WTC11 (cell line): ENCODE measurements around the gene GTF3C6. TPM values are rescaled to one million over a fixed set of nuclear protein-coding genes. Genes with fewer than 3 reads are reported as not detected.
A peak's percentile ranks its signal among the peaks of the same experiment; 100 is the strongest.

Source experiments
- ATAC-seq: fragments of 200-7000 bp; cut with Tn5 transposase; 2 replicates; pipeline ENCODE4 v1.10.0; 2021; ENCODE audit warnings: mild to moderate bottlenecking, moderate library complexity
- Bru-seq: library from RNA; stranded (reverse); fragments of 400-500 nt; gene quantifications from one replicate; lab custom pipeline; 2021; lab: Mats Ljungman, UMichigan
- CTCF ChIA-PET: fragments of 300-600 bp; sonication (Branson Sonifier 250); formaldehyde crosslinking; loops from one replicate; lab custom pipeline; 2021; ENCODE audit warnings: antibody characterized with exemption; lab: Charles Lee
- POLR2A ChIA-PET: fragments of 350-600 bp; sonication (Branson Sonifier 250); formaldehyde crosslinking; loops from one replicate; lab custom pipeline; 2021; ENCODE audit warnings: antibody characterized with exemption; lab: Charles Lee
- DNase-seq: peaks from one replicate; pipeline ENCODE4 v3.0.0; 2021; ENCODE audit warnings: low spot score
- H3K27ac Mint-ChIP-seq: 2 replicates; pipeline ENCODE4 v1.8.0; 2021; ENCODE audit warnings: mixed read lengths
- H3K27me3 Mint-ChIP-seq: 2 replicates; pipeline ENCODE4 v1.8.0; 2021; ENCODE audit warnings: low read depth, mild to moderate bottlenecking, moderate library complexity, mixed read lengths
- H3K36me3 Mint-ChIP-seq: 2 replicates; pipeline ENCODE4 v1.8.0; 2021; ENCODE audit warnings: mixed read lengths
- H3K4me1 Mint-ChIP-seq: 2 replicates; pipeline ENCODE4 v1.8.0; 2022; ENCODE audit warnings: mixed read lengths
- H3K4me3 Mint-ChIP-seq: 2 replicates; pipeline ENCODE4 v1.8.0; 2021; ENCODE audit warnings: mild to moderate bottlenecking, moderate library complexity, mixed read lengths
- H3K9me3 Mint-ChIP-seq: 2 replicates; pipeline ENCODE4 v1.8.0; 2021; ENCODE audit warnings: mixed read lengths
- ATF6 ChIP-seq: sonication (generic); formaldehyde crosslinking; IDR thresholded peaks from 2 replicates; pipeline ENCODE4 v1.8.1; 2023; ENCODE audit warnings: mild to moderate bottlenecking, missing genetic modification reagents
- CDX4 ChIP-seq: fragments of 250-450 bp; sonication (Bioruptor Pico); IDR thresholded peaks from 2 replicates; pipeline ENCODE4 v1.9.0; 2021; ENCODE audit warnings: moderate library complexity, mild to moderate bottlenecking, inconsistent platforms, borderline replicate concordance
- ELF4 ChIP-seq: sonication (generic); formaldehyde crosslinking; IDR thresholded peaks from 2 replicates; pipeline ENCODE4 v1.8.1; 2022; ENCODE audit warnings: low read depth, mild to moderate bottlenecking, moderate library complexity, missing genetic modification reagents
- FOXK1 ChIP-seq: sonication (generic); formaldehyde crosslinking; IDR thresholded peaks from 2 replicates; pipeline ENCODE4 v1.8.0; 2022; ENCODE audit warnings: mild to moderate bottlenecking, moderate library complexity, missing genetic modification reagents
- FOXP1 ChIP-seq: sonication (generic); formaldehyde crosslinking; IDR thresholded peaks from 2 replicates; pipeline ENCODE4 v1.8.0; 2022; ENCODE audit warnings: missing genetic modification reagents, mild to moderate bottlenecking, moderate library complexity, borderline replicate concordance
- GABPB1 ChIP-seq: sonication (generic); formaldehyde crosslinking; IDR thresholded peaks from 2 replicates; pipeline ENCODE4 v1.8.1; 2023; ENCODE audit warnings: mild to moderate bottlenecking, missing genetic modification reagents
- KAT7 ChIP-seq: sonication (generic); formaldehyde crosslinking; IDR thresholded peaks from 2 replicates; pipeline ENCODE4 v1.8.1; 2023; ENCODE audit warnings: missing genetic modification reagents, mild to moderate bottlenecking, borderline replicate concordance
- MXD4 ChIP-seq: fragments of 250-450 bp; sonication (Bioruptor Pico); IDR thresholded peaks from 2 replicates; pipeline ENCODE4 v1.8.0; 2021; ENCODE audit warnings: mild to moderate bottlenecking, moderate library complexity, borderline replicate concordance
- NFE2L1 ChIP-seq: sonication (generic); formaldehyde crosslinking; IDR thresholded peaks from 2 replicates; pipeline ENCODE4 v1.8.1; 2023; ENCODE audit warnings: missing genetic modification reagents
- NFYB ChIP-seq: sonication (generic); formaldehyde crosslinking; conservative IDR thresholded peaks from 2 replicates; pipeline ENCODE4 v1.8.0; 2022; ENCODE audit warnings: low read depth, missing genetic modification reagents
- OVOL2 ChIP-seq: fragments of 250-450 bp; sonication (Bioruptor Pico); IDR thresholded peaks from 2 replicates; pipeline ENCODE4 v1.9.0; 2021; ENCODE audit warnings: mild to moderate bottlenecking, borderline replicate concordance
- TEAD1 ChIP-seq: sonication (generic); formaldehyde crosslinking; IDR thresholded peaks from 2 replicates; pipeline ENCODE4 v1.8.0; 2022; ENCODE audit warnings: mild to moderate bottlenecking, missing genetic modification reagents
- TP53 ChIP-seq: sonication (generic); formaldehyde crosslinking; IDR thresholded peaks from 2 replicates; pipeline ENCODE4 v1.8.1; 2023; ENCODE audit warnings: mild to moderate bottlenecking, missing genetic modification reagents
- USF2 ChIP-seq: sonication (generic); formaldehyde crosslinking; IDR thresholded peaks from 2 replicates; pipeline ENCODE4 v1.8.1; 2023; ENCODE audit warnings: mild to moderate bottlenecking, missing genetic modification reagents, moderate library complexity
- ZBTB43 ChIP-seq: sonication (generic); formaldehyde crosslinking; IDR thresholded peaks from 2 replicates; pipeline ENCODE4 v1.8.1; 2023; ENCODE audit warnings: mild to moderate bottlenecking, missing genetic modification reagents
- ZNF232 ChIP-seq: sonication (generic); formaldehyde crosslinking; IDR thresholded peaks from 2 replicates; pipeline ENCODE4 v1.8.0; 2022; ENCODE audit warnings: mild to moderate bottlenecking, missing genetic modification reagents
- ZNF317 ChIP-seq: sonication (generic); formaldehyde crosslinking; IDR thresholded peaks from 2 replicates; pipeline ENCODE4 v1.8.1; 2023; ENCODE audit warnings: low read depth, mild to moderate bottlenecking, moderate library complexity, missing genetic modification reagents, borderline replicate concordance
- ZNF671 ChIP-seq: fragments of 250-450 bp; sonication (Bioruptor Pico); IDR thresholded peaks from 2 replicates; pipeline ENCODE4 v1.8.0; 2021; ENCODE audit warnings: mild to moderate bottlenecking
- long read RNA-seq, 3 experiments: library from RNA in 1 of 3; library from capped mRNA in 1 of 3; library from polyadenylated mRNA in 1 of 3; unstranded in 2 of 3; stranded (forward) in 1 of 3; transcript quantifications; one replicate each; pipeline ENCODE4 v2.0.0, GENCODE V29; 2021
- total RNA-seq: library from RNA; stranded (reverse); gene quantifications from 3 replicates; pipeline ENCODE4 v1.2.3, GENCODE V29; 2021
- TF ChIP-seq, protein P1 (sequence below): sonication (generic); formaldehyde crosslinking; IDR thresholded peaks from 2 replicates; pipeline ENCODE4 v1.8.1; 2022; ENCODE audit warnings: mild to moderate bottlenecking, moderate library complexity, missing genetic modification reagents
- TF ChIP-seq, protein P2 (sequence below): fragments of 200-600 bp; IDR thresholded peaks from 2 replicates; pipeline ENCODE4 v1.8.0; 2022; ENCODE audit warnings: antibody characterized with exemption
- TF ChIP-seq, protein P3 (sequence below): sonication (generic); formaldehyde crosslinking; IDR thresholded peaks from 2 replicates; pipeline ENCODE4 v1.8.0; 2022; ENCODE audit warnings: mild to moderate bottlenecking, missing genetic modification reagents
- TF ChIP-seq, protein P4 (sequence below): sonication (generic); formaldehyde crosslinking; IDR thresholded peaks from 2 replicates; pipeline ENCODE4 v1.8.0; 2023; ENCODE audit warnings: missing genetic modification reagents, mild to moderate bottlenecking, borderline replicate concordance

GTF3C6 gene
- total RNA-seq (65.5 to 69.0 TPM (median 67.0 TPM) in 3 replicates), Bru-seq, nascent RNA (percentile 79 among the genes with signal in this experiment)
- long read RNA-seq, experiment 1, transcript GTF3C6-201 (6 exons, 952 nt) = major isoform, 174 of 211 reads
- long read RNA-seq, experiment 1, partial matches to known transcripts = 1 of 211 reads
- long read RNA-seq, experiment 1, other reads (novel, unspliced or antisense) = 35 of 211 reads
- long read RNA-seq, experiment 2, transcript GTF3C6-201 (6 exons, 952 nt) = major isoform, 53 of 109 reads
- long read RNA-seq, experiment 2, partial matches to known transcripts = 10 of 109 reads
- long read RNA-seq, experiment 2, other reads (novel, unspliced or antisense) = 46 of 109 reads
- long read RNA-seq, experiment 3, transcript GTF3C6-201 (6 exons, 952 nt) = major isoform, 125 of 172 reads
- long read RNA-seq, experiment 3, partial matches to known transcripts = 0 of 172 reads
- long read RNA-seq, experiment 3, other reads (novel, unspliced or antisense) = 45 of 172 reads

GRCh38 chr6:110958329-110959192 lies at the start of gene GTF3C6:
Gene GTF3C6, plus strand, starts transcription at chr6:110958706. Its CDS starts 64 bp downstream, at chr6:110958770.
- DNase-seq (peak; percentile 91), ATAC-seq (peak; percentile 98)
- POLR2A ChIA-PET = interaction anchor here (0.6 to 1.9 kb wide), 9 partner anchors 10 to 496 kb away, joined by 3 to 18 read pairs (median 3); partner anchors contain the start of genes AMD1, CDK19 and RPF2
- Mint-ChIP-seq H3K36me3 (peaks cover 35% of the 10 kb centered on the region), H3K4me3 (peak within 1 kb of the TSS; percentile 96), H3K9me3 (no peaks in the 10 kb centered on the region), H3K27ac (peak within 1 kb of the TSS; percentile 99), H3K4me1 (peaks cover 6% of the 10 kb centered on the region), H3K27me3 (no peaks in the 10 kb centered on the region)
- CTCF ChIA-PET = interaction anchor here (1.3 kb wide), 1 partner anchor 53 kb away, joined by 4 read pairs; no protein-coding TSS in a partner anchor
- TF ChIP-seq, protein P1, sequence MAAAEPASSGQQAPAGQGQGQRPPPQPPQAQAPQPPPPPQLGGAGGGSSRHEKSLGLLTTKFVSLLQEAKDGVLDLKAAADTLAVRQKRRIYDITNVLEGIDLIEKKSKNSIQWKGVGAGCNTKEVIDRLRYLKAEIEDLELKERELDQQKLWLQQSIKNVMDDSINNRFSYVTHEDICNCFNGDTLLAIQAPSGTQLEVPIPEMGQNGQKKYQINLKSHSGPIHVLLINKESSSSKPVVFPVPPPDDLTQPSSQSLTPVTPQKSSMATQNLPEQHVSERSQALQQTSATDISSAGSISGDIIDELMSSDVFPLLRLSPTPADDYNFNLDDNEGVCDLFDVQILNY (CRISPR knock-in tag) = peak; percentile 77
- TF ChIP-seq ATF6 (no peak), ZNF317 (CRISPR knock-in tag) (no peak), ELF4 (CRISPR knock-in tag) (no peak), USF2 (peak; percentile 67), MXD4 (CRISPR knock-in tag) (no peak), GABPB1 (CRISPR knock-in tag) (peak; percentile 84), ZNF232 (CRISPR knock-in tag) (peak; percentile 71; the same call in 1 of the 2 replicates), OVOL2 (CRISPR knock-in tag) (peak; percentile 19; the same call in 1 of the 2 replicates), CDX4 (CRISPR knock-in tag) (no peak), FOXK1 (CRISPR knock-in tag) (peak; percentile 56), ZNF671 (CRISPR knock-in tag) (no peak), TP53 (CRISPR knock-in tag) (peak; percentile 53; the same call in 1 of the 2 replicates), NFYB (CRISPR knock-in tag) (peak; percentile 34), FOXP1 (peak; percentile 92), ZBTB43 (CRISPR knock-in tag) (peak; percentile 76; the same call in 1 of the 2 replicates), TEAD1 (CRISPR knock-in tag) (peak; percentile 84), NFE2L1 (peak; percentile 82; the same call in 1 of the 2 replicates), KAT7 (CRISPR knock-in tag) (peak; percentile 94)
- TF ChIP-seq, protein P2, sequence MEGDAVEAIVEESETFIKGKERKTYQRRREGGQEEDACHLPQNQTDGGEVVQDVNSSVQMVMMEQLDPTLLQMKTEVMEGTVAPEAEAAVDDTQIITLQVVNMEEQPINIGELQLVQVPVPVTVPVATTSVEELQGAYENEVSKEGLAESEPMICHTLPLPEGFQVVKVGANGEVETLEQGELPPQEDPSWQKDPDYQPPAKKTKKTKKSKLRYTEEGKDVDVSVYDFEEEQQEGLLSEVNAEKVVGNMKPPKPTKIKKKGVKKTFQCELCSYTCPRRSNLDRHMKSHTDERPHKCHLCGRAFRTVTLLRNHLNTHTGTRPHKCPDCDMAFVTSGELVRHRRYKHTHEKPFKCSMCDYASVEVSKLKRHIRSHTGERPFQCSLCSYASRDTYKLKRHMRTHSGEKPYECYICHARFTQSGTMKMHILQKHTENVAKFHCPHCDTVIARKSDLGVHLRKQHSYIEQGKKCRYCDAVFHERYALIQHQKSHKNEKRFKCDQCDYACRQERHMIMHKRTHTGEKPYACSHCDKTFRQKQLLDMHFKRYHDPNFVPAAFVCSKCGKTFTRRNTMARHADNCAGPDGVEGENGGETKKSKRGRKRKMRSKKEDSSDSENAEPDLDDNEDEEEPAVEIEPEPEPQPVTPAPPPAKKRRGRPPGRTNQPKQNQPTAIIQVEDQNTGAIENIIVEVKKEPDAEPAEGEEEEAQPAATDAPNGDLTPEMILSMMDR = no peak
- TF ChIP-seq, protein P3, sequence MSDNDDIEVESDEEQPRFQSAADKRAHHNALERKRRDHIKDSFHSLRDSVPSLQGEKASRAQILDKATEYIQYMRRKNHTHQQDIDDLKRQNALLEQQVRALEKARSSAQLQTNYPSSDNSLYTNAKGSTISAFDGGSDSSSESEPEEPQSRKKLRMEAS (CRISPR knock-in tag) = peak; percentile 96
- TF ChIP-seq, protein P4, sequence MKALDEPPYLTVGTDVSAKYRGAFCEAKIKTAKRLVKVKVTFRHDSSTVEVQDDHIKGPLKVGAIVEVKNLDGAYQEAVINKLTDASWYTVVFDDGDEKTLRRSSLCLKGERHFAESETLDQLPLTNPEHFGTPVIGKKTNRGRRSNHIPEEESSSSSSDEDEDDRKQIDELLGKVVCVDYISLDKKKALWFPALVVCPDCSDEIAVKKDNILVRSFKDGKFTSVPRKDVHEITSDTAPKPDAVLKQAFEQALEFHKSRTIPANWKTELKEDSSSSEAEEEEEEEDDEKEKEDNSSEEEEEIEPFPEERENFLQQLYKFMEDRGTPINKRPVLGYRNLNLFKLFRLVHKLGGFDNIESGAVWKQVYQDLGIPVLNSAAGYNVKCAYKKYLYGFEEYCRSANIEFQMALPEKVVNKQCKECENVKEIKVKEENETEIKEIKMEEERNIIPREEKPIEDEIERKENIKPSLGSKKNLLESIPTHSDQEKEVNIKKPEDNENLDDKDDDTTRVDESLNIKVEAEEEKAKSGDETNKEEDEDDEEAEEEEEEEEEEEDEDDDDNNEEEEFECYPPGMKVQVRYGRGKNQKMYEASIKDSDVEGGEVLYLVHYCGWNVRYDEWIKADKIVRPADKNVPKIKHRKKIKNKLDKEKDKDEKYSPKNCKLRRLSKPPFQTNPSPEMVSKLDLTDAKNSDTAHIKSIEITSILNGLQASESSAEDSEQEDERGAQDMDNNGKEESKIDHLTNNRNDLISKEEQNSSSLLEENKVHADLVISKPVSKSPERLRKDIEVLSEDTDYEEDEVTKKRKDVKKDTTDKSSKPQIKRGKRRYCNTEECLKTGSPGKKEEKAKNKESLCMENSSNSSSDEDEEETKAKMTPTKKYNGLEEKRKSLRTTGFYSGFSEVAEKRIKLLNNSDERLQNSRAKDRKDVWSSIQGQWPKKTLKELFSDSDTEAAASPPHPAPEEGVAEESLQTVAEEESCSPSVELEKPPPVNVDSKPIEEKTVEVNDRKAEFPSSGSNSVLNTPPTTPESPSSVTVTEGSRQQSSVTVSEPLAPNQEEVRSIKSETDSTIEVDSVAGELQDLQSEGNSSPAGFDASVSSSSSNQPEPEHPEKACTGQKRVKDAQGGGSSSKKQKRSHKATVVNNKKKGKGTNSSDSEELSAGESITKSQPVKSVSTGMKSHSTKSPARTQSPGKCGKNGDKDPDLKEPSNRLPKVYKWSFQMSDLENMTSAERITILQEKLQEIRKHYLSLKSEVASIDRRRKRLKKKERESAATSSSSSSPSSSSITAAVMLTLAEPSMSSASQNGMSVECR (CRISPR knock-in tag) = peak; percentile 87
